GM12878 (cell line): ENCODE measurements around the gene DCN. TPM values are rescaled to one million over a fixed set of nuclear protein-coding genes. Genes with fewer than 3 reads are reported as not detected.

ENCODE experiments used
- BMI1 ChIP-seq: fragments of 450-650 bp; IDR thresholded peaks from 2 replicates; pipeline ENCODE4 v1.6.1; 2016; ENCODE audit warnings: mild to moderate bottlenecking, moderate library complexity, borderline replicate concordance
- TARDBP ChIP-seq: IDR thresholded peaks from 2 replicates; pipeline ENCODE4 v1.6.1; 2016; ENCODE audit warnings: borderline replicate concordance
- polyA plus RNA-seq, 11 experiments: library from polyadenylated mRNA; depleted of rRNA in 4 of 11; unstranded in 6 of 11; stranded (reverse) in 5 of 11; fragments of >200 nt; fragmentation: Nextera tagmentation in 4 of 11; fragmentation: Illumina TruSeq in 1 of 11; extraction: Ambion mirVana in 4 of 11; extraction: Trizol in 1 of 11; gene quantifications; 1 replicate in 1 of 11; 2 replicates in 10 of 11; pipeline versions ENCODE4 v1.2.1 to v1.2.3, GENCODE V29; 2011 to 2016; ENCODE audit warnings: inconsistent platforms in 2 of 11, missing spikeins in 2 of 11, low read depth in 1 of 11
- small RNA-seq: library from RNA; depleted of rRNA; stranded (forward); fragments of <200 nt; gene quantifications from one replicate; pipeline ENCODE3, GENCODE V24; 2014
- total RNA-seq, 4 experiments: library from RNA; depleted of rRNA in 3 of 4; stranded (reverse); fragments of >200 nt in 3 of 4; fragmentation: Illumina TruSeq in 1 of 4; extraction: Trizol in 1 of 4; gene quantifications; 2 replicates each; pipeline versions ENCODE4 v1.2.1 to v1.2.3, GENCODE V29; 2013 to 2021
- TF ChIP-seq, protein P1 (sequence below): fragments of 450-650 bp; formaldehyde crosslinking; IDR thresholded peaks from 2 replicates; pipeline ENCODE4 v1.5.0; 2022; ENCODE audit warnings: mild to moderate bottlenecking, missing genetic modification characterization

DCN gene
- total and polyA plus RNA-seq, 10 of the 15 experiments (the other 5 are each of a cell fraction or from before 2014, with no cell fraction given): 0.07 to 2.1 (median 0.75) TPM; not detected in 6

- TF ChIP-seq, protein P1, sequence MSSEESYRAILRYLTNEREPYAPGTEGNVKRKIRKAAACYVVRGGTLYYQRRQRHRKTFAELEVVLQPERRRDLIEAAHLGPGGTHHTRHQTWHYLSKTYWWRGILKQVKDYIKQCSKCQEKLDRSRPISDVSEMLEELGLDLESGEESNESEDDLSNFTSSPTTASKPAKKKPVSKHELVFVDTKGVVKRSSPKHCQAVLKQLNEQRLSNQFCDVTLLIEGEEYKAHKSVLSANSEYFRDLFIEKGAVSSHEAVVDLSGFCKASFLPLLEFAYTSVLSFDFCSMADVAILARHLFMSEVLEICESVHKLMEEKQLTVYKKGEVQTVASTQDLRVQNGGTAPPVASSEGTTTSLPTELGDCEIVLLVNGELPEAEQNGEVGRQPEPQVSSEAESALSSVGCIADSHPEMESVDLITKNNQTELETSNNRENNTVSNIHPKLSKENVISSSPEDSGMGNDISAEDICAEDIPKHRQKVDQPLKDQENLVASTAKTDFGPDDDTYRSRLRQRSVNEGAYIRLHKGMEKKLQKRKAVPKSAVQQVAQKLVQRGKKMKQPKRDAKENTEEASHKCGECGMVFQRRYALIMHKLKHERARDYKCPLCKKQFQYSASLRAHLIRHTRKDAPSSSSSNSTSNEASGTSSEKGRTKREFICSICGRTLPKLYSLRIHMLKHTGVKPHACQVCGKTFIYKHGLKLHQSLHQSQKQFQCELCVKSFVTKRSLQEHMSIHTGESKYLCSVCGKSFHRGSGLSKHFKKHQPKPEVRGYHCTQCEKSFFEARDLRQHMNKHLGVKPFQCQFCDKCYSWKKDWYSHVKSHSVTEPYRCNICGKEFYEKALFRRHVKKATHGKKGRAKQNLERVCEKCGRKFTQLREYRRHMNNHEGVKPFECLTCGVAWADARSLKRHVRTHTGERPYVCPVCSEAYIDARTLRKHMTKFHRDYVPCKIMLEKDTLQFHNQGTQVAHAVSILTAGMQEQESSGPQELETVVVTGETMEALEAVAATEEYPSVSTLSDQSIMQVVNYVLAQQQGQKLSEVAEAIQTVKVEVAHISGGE (CRISPR knock-in tag): no peak
- no peak for TF ChIP-seq TARDBP
- TF ChIP-seq BMI1: no peak
Observed at GRCh38 chr12:91091916-91092715, 90.5 kb downstream of the DCN start (continued).

Small RNAs within 50 kb of the gene (small RNA-seq; reads per million reads assigned to genes)
- gene AC007115.1: not detected

Other genes with a start within 250 kb of the DCN start
- not detected in 2 replicates for gene CCER1, start 227.6 kb downstream of the DCN start, total RNA-seq (2014; rRNA removed)
- gene CCER1, start 227.6 kb downstream of the DCN start, total RNA-seq (2014; rRNA removed; fragmentation: Illumina TruSeq; extraction: Trizol): not detected in 2 replicates
- not detected in 2 replicates for gene CCER1, start 227.6 kb downstream of the DCN start, total RNA-seq (2021)
- not detected in 2 replicates for gene CCER1, start 227.6 kb downstream of the DCN start, polyA plus RNA-seq (2011; rRNA removed)
- 0.01 TPM in 1 of 2 replicates, not detected in the other for gene CCER1, start 227.6 kb downstream of the DCN start, polyA plus RNA-seq (2014; fragmentation: Illumina TruSeq; extraction: Trizol)
- gene CCER1, start 227.6 kb downstream of the DCN start, polyA plus RNA-seq (2014; fragmentation: Nextera tagmentation; extraction: Ambion mirVana): not detected
- gene CCER1, start 227.6 kb downstream of the DCN start, polyA plus RNA-seq (2014; rRNA removed): not detected in 2 replicates
- gene CCER1, start 227.6 kb downstream of the DCN start, polyA plus RNA-seq (2016; fragmentation: Nextera tagmentation; extraction: Ambion mirVana): not detected
- not detected in 2 replicates for gene EPYC, start 177.8 kb downstream of the DCN start, total RNA-seq (2014; rRNA removed)
- gene EPYC, start 177.8 kb downstream of the DCN start, total RNA-seq (2014; rRNA removed; fragmentation: Illumina TruSeq; extraction: Trizol): not detected in 2 replicates
- not detected in 2 replicates for gene EPYC, start 177.8 kb downstream of the DCN start, total RNA-seq (2021)
- not detected in 2 replicates for gene EPYC, start 177.8 kb downstream of the DCN start, polyA plus RNA-seq (2011; rRNA removed)
- not detected in 2 replicates for gene EPYC, start 177.8 kb downstream of the DCN start, polyA plus RNA-seq (2014; fragmentation: Illumina TruSeq; extraction: Trizol)
- gene EPYC, start 177.8 kb downstream of the DCN start, polyA plus RNA-seq (2014; fragmentation: Nextera tagmentation; extraction: Ambion mirVana): not detected
- gene EPYC, start 177.8 kb downstream of the DCN start, polyA plus RNA-seq (2014; rRNA removed): not detected in 2 replicates
- gene EPYC, start 177.8 kb downstream of the DCN start, polyA plus RNA-seq (2016; fragmentation: Nextera tagmentation; extraction: Ambion mirVana): not detected
- not detected in 2 replicates for gene KERA, start 124.8 kb downstream of the DCN start, total RNA-seq (2014; rRNA removed)
- not detected in 2 replicates for gene KERA, start 124.8 kb downstream of the DCN start, total RNA-seq (2014; rRNA removed; fragmentation: Illumina TruSeq; extraction: Trizol)
- gene KERA, start 124.8 kb downstream of the DCN start, total RNA-seq (2021): not detected in 2 replicates
- not detected in 2 replicates for gene KERA, start 124.8 kb downstream of the DCN start, polyA plus RNA-seq (2011; rRNA removed)
- gene KERA, start 124.8 kb downstream of the DCN start, polyA plus RNA-seq (2014; fragmentation: Illumina TruSeq; extraction: Trizol): not detected in 2 replicates
- not detected for gene KERA, start 124.8 kb downstream of the DCN start, polyA plus RNA-seq (2014; fragmentation: Nextera tagmentation; extraction: Ambion mirVana)
- gene KERA, start 124.8 kb downstream of the DCN start, polyA plus RNA-seq (2014; rRNA removed): not detected in 2 replicates
- gene KERA, start 124.8 kb downstream of the DCN start, polyA plus RNA-seq (2016; fragmentation: Nextera tagmentation; extraction: Ambion mirVana): not detected
- gene LUM, start 71.3 kb downstream of the DCN start, total RNA-seq (2014; rRNA removed): not detected in 2 replicates
- not detected in 2 replicates for gene LUM, start 71.3 kb downstream of the DCN start, total RNA-seq (2014; rRNA removed; fragmentation: Illumina TruSeq; extraction: Trizol)
- 0.31 and 0.37 TPM in 2 replicates for gene LUM, start 71.3 kb downstream of the DCN start, total RNA-seq (2021)
- not detected in 2 replicates for gene LUM, start 71.3 kb downstream of the DCN start, polyA plus RNA-seq (2011; rRNA removed)
- gene LUM, start 71.3 kb downstream of the DCN start, polyA plus RNA-seq (2014; fragmentation: Illumina TruSeq; extraction: Trizol): not detected in 2 replicates
- not detected for gene LUM, start 71.3 kb downstream of the DCN start, polyA plus RNA-seq (2014; fragmentation: Nextera tagmentation; extraction: Ambion mirVana)
- not detected in 2 replicates for gene LUM, start 71.3 kb downstream of the DCN start, polyA plus RNA-seq (2014; rRNA removed)
- gene LUM, start 71.3 kb downstream of the DCN start, polyA plus RNA-seq (2016; fragmentation: Nextera tagmentation; extraction: Ambion mirVana): under 1 TPM in 1 of 2 experiments, not detected in 1; 0.09 TPM